Measurements from ENCODE around the gene NTRK3.
"Not testable (repeated sequence)": the region's sequence is repeated elsewhere in the genome, so short reads cannot be mapped to it uniquely, and the experiment has no call there.

- not testable (repeated sequence) for TF ChIP-seq CTCF, POLR2A (IDR thresholded peaks at IDR 0.05)
Measured at GRCh38 chr15:87833333-87833732, 423.2 kb downstream of the NTRK3 start.
